Retinal pigment epithelial cell (primary cell): ENCODE measurements around the gene SLC22A4.

ENCODE experiments used
- DNase-seq: peaks from one replicate; pipeline ENCODE4 v3.0.0-alpha.2; 2010; ENCODE audit warnings: low read depth
- H3K4me3 ChIP-seq: 2 replicates; pipeline ENCODE4 v1.5.1; 2011; ENCODE audit warnings: mild to moderate bottlenecking, low read length, control low read depth, moderate library complexity
- CTCF ChIP-seq: conservative IDR thresholded peaks from 2 replicates; pipeline ENCODE4 v1.5.1; 2011; ENCODE audit warnings: low read depth, low read length, control low read depth, inconsistent platforms

SLC22A4 gene

GRCh38 chr5:132291026-132291425, 3.2 kb upstream of the SLC22A4 start:
- TF ChIP-seq CTCF = no peak
- DNase-seq = no peak

GRCh38 chr5:132293066-132293991, 865 bp upstream of the SLC22A4 start:
- H3K4me3 ChIP-seq = peak overlapping the region; percentile 66
- DNase-seq = peak; percentile 72
- peak; percentile 13 for TF ChIP-seq CTCF

More at GRCh38 chr5:132291026-132291425, 3.2 kb upstream of the SLC22A4 start:
- no peak overlapping the region for H3K4me3 ChIP-seq

GRCh38 chr5:132294728-132295504, 722 bp downstream of the SLC22A4 start:
- TF ChIP-seq CTCF = no peak
- no peak for DNase-seq
- H3K4me3 ChIP-seq = peak overlapping the region; percentile 66

- peak overlapping the region; percentile 66 for H3K4me3 ChIP-seq
- TF ChIP-seq CTCF = no peak
- no peak for DNase-seq
These were observed 1.6 kb downstream of the SLC22A4 start for GRCh38 chr5:132295505-132296411.

GRCh38 chr5:132296412-132297016, 2.3 kb downstream of the SLC22A4 start:
- DNase-seq = no peak
- TF ChIP-seq CTCF = no peak
- no peak overlapping the region for H3K4me3 ChIP-seq

- DNase-seq = no peak
- no peak overlapping the region for H3K4me3 ChIP-seq
- no peak for TF ChIP-seq CTCF
These were observed 3.2 kb downstream of the SLC22A4 start for GRCh38 chr5:132297211-132297940.
